Measurements from ENCODE around the gene TNNT1. TPM values are rescaled to one million over a fixed set of nuclear protein-coding genes. Genes with fewer than 3 reads are reported as not detected.

Gene TNNT1
- total RNA-seq, 2 donors from 2014 or later: 8.5 to 87.9 TPM

DNA sequence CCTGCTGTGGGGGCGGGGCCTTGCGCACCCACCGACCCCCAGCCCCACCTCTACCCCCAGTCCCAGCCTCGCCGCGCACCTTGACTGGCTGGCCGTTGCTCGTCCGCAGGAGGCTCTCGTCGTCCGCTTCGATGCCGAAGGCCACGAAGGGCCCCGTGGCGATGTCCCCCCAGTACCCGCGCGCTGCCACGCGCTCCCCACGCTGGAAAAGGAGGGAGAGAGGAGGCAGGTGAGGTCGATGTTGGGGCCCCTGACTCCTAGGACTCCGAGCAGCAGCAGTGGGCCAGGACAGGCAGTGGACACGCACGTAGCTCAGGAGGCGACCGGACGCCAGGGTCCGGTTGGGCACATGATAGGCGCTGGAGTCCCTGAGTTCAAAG, 12.0 kb upstream of the TNNT1 start:
- TF ChIP-seq, protein P1, sequence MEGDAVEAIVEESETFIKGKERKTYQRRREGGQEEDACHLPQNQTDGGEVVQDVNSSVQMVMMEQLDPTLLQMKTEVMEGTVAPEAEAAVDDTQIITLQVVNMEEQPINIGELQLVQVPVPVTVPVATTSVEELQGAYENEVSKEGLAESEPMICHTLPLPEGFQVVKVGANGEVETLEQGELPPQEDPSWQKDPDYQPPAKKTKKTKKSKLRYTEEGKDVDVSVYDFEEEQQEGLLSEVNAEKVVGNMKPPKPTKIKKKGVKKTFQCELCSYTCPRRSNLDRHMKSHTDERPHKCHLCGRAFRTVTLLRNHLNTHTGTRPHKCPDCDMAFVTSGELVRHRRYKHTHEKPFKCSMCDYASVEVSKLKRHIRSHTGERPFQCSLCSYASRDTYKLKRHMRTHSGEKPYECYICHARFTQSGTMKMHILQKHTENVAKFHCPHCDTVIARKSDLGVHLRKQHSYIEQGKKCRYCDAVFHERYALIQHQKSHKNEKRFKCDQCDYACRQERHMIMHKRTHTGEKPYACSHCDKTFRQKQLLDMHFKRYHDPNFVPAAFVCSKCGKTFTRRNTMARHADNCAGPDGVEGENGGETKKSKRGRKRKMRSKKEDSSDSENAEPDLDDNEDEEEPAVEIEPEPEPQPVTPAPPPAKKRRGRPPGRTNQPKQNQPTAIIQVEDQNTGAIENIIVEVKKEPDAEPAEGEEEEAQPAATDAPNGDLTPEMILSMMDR (IDR thresholded peaks at IDR 0.05): no peak
- TF ChIP-seq POLR2A (IDR thresholded peaks at IDR 0.05) (no peak), POLR2AphosphoS5 (IDR thresholded peaks at IDR 0.05) (no peak)
- intact Hi-C loops (cut with DNase I): no loop called here
- Histone ChIP-seq H3K4me3 (no peak overlapping the region), H3K27ac (no peak overlapping the region), H3K4me1 (replicated peaks) (no peaks in the 10 kb centered on the region), H3K9me3 (no peaks in the 10 kb centered on the region), H3K27me3 (replicated peaks; ENCODE audit: insufficient read depth) (peaks cover 36% of the 10 kb centered on the region), H3K36me3 (no peaks in the 10 kb centered on the region)
- DNase-seq (ENCODE audit: low spot score): no peak
- 12% methylated on average over 25 of the region's 32 CpGs for WGBS

DNA sequence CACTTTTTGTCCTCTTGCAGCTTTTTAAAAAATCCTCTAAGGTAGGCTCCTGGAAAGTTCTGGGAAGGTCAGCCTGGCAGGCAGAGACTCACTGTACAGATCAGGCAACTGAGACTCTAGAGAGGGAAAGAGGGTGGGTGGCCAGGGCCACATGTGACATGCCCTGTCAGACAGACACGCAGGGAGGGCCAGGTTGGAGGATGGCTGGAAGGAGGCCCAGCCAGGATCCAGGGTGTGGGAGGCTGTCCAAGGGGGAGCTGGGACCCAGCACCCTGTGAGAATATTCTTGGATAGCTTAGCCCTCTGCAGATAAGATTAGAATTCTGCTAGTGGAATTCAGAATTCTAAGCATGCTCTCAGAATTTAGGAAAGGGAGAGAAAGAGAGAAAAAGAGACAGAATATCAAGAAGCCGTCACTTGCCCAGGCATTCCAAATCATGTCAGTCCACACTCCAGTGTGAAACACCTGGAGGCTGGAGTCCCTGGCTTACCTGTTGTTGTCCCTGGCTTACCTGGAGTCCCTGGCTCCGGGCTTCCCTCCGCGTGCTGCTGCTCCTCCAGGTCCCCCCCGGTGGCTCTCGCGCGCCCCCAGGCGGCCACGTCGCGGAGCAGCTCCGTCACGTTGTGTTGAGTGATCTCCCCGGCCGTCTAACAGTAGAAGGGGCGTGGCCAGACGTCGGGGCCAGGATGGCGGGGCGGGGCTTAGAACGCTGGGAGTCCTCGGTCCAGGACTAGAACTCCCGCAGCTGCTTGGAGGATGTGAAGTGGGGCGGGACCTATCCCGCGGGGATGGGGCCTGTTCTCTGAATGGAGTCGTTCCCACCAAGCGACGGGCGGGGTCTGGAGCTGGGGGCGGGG, 11.4 kb upstream of the TNNT1 start:
- H3K9me3 ChIP-seq: no peaks in the 10 kb centered on the region
- peaks cover 36% of the 10 kb centered on the region for H3K27me3 ChIP-seq (replicated peaks; ENCODE audit: insufficient read depth)
- H3K4me3 ChIP-seq: no peak overlapping the region
- no peak overlapping the region for H3K27ac ChIP-seq
- no peaks in the 10 kb centered on the region for H3K4me1 ChIP-seq (replicated peaks)
- TF ChIP-seq POLR2AphosphoS5 (IDR thresholded peaks at IDR 0.05) (peak; percentile 42), POLR2A (IDR thresholded peaks at IDR 0.05) (no peak)
- TF ChIP-seq, protein P1 (IDR thresholded peaks at IDR 0.05): peak; percentile 17 to 76 (median 63)
- DNase-seq (ENCODE audit: low spot score): peak; percentile 49
- no peaks in the 10 kb centered on the region for H3K36me3 ChIP-seq
- WGBS: 4% methylated on average over 30 of the region's 33 CpGs
- intact Hi-C loops (cut with DNase I): no loop called here

DNA sequence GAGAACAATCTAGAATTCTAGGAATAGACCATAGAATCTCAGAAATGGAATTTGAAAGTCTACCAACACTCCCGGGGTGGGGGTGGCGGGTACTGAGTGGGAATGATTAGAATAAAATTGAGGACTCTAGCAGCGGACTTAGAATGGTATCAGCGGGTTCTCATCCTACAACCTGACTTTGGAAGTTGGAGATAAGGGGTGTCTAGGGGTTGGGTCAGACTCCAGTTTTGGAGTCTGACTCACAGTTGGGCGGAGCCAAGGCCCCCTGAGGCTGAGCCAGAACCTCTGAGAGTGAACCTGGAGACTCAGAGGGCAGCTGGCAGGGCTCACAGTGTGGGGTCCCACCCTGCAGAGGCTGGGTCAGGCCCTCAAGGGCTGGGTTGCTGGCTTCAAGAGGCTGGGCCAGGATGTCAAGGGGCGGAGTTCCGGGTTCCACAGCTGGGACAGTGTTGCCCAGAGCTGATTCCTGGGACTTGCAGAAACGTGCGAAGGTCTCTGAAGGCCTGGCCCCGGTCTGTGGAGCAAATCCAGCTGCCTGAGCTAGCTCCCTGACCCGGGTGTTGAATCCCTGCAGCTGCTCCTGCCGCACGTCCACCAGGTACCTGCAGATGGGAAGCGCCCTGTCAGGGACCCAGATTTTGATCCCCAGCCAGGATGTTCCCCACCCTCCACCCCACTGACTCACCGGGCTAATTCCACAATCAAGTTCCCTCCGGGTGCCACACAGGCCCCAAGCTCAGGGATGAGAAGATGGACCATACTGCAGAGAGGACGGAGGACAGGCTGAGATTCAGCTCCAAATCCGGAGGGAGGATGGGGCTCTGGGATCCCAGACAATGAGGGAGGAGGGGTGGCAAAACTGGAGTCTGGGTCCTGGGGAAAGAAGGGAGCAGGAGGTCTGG, 10.1 kb upstream of the TNNT1 start:
- H3K4me1 ChIP-seq (replicated peaks): no peaks in the 10 kb centered on the region
- intact Hi-C loops (cut with DNase I): no loop called here
- no peaks in the 10 kb centered on the region for H3K36me3 ChIP-seq
- WGBS: 70% methylated on average over 18 of the region's 18 CpGs
- peaks cover 36% of the 10 kb centered on the region for H3K27me3 ChIP-seq (replicated peaks; ENCODE audit: insufficient read depth)
- DNase-seq (ENCODE audit: low spot score): no peak
- no peaks in the 10 kb centered on the region for H3K9me3 ChIP-seq
- H3K4me3 ChIP-seq: no peak overlapping the region
- TF ChIP-seq, protein P1 (IDR thresholded peaks at IDR 0.05): no peak
- TF ChIP-seq POLR2AphosphoS5 (IDR thresholded peaks at IDR 0.05) (no peak), POLR2A (IDR thresholded peaks at IDR 0.05) (no peak)
- H3K27ac ChIP-seq: no peak overlapping the region

DNA sequence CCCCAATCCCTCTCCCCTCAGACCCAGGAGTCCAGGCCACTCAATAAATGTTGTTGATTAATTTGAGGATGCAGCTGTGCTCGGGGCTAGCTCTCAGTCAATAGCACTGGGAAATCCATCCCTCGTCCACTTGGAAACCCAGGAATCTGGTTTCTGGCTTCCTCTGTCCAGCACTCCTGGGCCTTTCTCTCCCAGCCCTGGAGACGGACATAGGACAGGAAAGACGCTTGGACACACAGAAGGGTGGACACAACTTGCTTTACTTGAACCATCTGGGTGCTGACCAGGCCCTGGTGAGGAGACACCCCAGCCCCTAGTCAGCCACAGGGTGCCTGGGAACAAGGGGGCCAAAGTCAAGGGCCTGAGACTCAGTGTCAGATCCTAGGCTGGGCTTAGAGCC, 9.4 kb upstream of the TNNT1 start:
- Histone ChIP-seq H3K9me3 (no peaks in the 10 kb centered on the region), H3K36me3 (no peaks in the 10 kb centered on the region), H3K4me3 (no peak overlapping the region), H3K4me1 (replicated peaks) (no peaks in the 10 kb centered on the region), H3K27ac (no peak overlapping the region), H3K27me3 (replicated peaks; ENCODE audit: insufficient read depth) (peaks cover 36% of the 10 kb centered on the region)
- WGBS: 80% methylated on average over 4 of the region's 4 CpGs
- TF ChIP-seq POLR2A (IDR thresholded peaks at IDR 0.05) (no peak), POLR2AphosphoS5 (IDR thresholded peaks at IDR 0.05) (no peak)
- TF ChIP-seq, protein P1 (IDR thresholded peaks at IDR 0.05): no peak
- intact Hi-C loops (cut with DNase I): no loop called here
- DNase-seq (ENCODE audit: low spot score): no peak

Measured in prostate gland (tissue), 2 donors.